HepG2 (cell line): ENCODE results near the gene NT5M.

Source experiments
- CTCF ChIP-seq: sonication (generic); formaldehyde crosslinking; IDR thresholded peaks from 2 replicates; pipeline ENCODE4 v1.5.0; 2020; ENCODE audit warnings: mild to moderate bottlenecking, missing genetic modification reagents, moderate library complexity
- STAG1 ChIP-seq: sonication (generic); formaldehyde crosslinking; IDR thresholded peaks from 2 replicates; pipeline ENCODE4 v1.4.0; 2020; ENCODE audit warnings: missing genetic modification reagents
- ZNF609 ChIP-seq: sonication (generic); formaldehyde crosslinking; IDR thresholded peaks from 2 replicates; pipeline ENCODE4 v1.4.0; 2020; ENCODE audit warnings: mild to moderate bottlenecking, missing genetic modification reagents, borderline replicate concordance

- TF ChIP-seq STAG1 (CRISPR knock-in tag) (no peak), CTCF (CRISPR knock-in tag) (no peak), ZNF609 (no peak)
These were observed 45.0 kb downstream of the NT5M start for GRCh38 chr17:17347956-17348871.
